GM18858 (cell line): ENCODE results near the gene KIF5A.
"Not testable (repeated sequence)": the region's sequence is repeated elsewhere in the genome, so short reads cannot be mapped to it uniquely, and the experiment has no call there.

ENCODE experiments used
- ATAC-seq: cut with Tn5 transposase; IDR thresholded peaks from one replicate; pipeline ENCODE4 v1.9.1; 2021; ENCODE audit not compliant: unreplicated experiment

KIF5A gene

DNA sequence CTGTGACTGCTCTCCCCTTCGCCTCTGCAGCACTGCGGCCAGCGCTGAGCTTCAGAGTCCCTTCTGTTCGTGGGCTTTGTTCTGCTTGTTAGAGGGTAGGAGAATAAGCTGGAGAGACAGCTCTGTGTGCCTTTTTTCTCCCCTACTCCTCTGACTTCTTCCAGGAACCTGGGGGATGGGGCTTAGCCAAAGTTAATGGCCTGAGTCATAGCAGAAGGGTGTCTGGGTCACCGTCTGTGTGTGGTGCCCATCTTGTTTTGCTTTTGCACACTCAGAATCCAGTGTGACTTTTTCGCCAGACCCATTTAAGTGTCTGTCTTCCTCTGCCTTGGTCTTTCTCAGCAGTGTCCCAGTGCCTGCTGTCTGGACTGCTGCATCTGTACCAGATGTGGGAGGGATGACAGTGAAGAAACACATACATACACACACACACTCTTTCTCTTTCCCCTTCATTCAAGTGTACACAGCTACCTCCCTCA, 3.0 kb downstream of the KIF5A start:
- ATAC-seq, result no peak

DNA sequence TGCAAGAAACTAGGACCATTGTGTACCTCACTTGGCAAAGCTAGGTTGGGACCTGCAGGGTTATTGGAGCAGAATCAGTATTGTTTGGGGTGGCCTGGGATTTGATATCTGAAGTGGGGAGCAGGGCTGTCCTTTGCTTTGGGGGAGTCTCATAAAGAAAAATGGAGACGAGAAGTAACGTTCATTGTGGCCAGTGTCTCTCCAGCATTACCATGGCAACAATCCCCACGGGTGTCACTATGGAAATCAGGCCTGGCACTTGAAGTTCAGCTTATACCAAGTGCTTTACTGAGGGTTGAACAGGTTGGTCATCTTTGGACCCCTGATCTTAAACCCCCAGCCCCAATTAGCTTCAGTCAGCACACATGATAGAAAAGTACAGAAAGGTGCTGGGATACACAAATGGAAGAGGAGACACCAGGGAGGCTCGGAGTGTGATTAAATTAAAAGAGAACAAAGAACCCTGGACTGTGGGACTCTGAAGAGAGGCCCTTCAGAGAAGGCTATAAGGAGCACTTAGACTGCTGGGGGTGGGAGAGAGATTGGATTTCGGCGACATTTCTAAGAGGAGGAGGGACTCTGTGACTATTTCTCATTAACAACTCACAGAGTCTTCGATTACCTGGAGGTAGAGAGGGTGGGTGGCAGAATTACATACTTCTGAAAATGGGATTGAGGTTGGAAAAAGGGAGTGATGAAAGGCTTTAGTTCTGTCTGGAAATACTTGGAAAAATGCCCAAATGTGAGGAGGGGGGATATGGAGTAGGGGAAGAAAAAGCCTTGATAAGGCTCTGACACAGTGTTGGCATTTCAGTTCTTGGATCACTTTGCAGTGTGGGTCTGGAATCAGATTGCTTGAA, 3.7 kb downstream of the KIF5A start:
- ATAC-seq, result no peak

DNA sequence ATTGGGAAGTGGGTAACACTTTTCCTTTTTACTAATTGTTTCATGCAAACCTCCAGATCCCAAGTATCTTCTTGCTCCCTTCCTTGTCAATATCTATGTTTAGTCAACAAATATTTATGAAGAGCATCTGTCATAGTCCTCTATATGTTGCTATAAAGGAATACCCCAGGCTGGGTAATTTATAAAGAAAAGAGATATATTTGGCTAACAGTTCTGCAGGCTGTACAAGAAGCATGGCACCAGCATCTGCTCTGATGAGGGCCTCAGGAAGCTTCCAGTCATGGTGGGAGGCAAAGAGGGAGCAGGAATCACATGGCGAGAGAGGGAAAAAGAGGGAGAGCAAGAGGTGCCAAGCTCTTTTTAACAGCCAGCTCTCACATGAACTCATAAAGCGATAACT, 4.6 kb downstream of the KIF5A start:
- no peak for ATAC-seq

DNA sequence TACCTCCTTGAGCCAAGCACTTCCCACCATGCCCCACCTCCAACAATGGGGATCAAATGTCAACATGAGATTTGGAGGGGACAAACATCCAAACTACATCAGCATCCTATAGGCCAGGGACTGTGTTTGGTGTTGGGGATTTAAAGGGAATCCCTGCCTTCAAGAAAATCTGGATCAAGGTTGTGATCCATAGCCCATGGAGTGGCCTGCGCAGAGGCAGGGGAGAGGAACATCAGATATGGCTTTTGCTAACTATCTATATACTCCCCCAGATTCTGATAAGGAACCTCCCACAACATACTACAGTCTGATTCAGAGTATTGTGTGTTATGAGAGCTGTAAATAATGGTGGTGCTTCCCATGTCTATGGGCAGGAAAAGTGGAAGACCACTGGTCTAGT, 5.1 kb downstream of the KIF5A start:
- ATAC-seq, result no peak

DNA sequence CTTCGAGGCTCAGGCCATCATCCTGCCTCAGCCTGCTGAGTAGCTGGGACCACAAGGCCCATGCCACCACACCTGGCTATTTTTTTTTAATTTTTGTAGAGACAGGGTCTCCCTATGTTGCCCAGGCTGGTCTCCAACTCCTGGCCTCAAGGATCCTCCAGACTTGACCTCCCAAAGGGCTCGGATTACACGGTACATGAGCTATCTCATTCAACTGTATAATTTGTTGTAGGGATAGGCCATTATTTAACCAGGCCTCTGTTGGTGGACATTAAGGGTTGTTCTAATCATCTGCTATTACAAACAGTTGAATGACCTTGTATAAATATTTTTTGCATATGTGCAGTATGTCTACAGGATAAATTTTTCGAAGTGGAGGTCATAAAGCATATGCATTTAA, 9.0 kb downstream of the KIF5A start:
- ATAC-seq, result no peak

DNA sequence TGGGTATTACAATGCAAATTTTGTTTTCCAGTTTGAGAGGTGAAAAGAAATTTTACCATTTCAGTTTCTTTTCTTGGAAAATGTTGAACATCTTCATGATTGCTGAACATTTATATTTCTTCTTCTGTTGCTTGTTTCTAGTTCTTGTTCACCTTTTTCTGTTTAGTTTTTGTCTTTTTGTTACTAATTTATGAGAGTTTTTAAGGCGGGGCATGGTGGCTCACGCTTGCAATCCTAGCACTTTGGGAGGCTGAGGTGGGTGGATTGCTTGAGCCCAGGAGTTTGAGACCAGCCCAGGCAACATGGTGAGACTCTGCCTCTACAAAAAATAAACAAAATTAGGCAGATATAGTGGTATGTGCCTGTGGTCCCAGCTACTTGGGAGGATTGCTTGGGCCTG, 10.7 kb downstream of the KIF5A start:
- no peak for ATAC-seq

DNA sequence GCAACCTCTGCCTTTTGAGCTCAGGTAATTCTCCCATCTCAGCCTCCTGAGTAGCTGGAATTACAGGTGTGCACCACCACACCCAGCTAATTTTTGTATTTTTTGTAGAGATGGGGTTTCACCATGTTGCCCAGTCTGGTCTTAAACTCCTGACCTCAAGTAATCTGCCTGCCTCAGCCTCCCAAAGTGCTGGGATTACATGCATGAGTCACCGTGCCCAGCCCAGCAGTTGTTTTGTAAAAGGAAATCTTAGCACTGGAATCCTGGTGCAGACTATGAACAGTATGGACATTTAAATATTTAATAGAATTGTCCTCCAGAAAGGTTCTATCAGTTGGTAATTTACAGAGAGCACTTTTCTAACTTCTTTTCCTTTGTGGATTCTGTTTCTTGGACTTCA, 11.3 kb downstream of the KIF5A start:
- not testable (repeated sequence) for ATAC-seq

DNA sequence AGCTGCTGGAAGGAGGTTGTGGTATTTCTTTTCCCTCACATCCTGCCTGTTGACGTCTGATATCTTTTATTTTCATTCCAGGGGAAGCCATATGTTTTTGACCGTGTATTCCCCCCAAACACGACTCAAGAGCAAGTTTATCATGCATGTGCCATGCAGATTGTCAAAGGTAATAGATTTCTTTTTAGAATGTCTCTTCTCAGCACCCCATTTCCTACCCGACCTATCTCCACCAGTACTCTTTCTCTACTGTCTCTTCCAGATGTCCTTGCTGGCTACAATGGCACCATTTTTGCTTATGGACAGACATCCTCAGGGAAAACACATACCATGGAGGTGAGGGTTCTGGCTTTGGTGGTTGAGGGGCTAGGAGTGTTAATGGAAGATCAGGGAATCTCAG, 13.5 kb downstream of the KIF5A start:
- no peak for ATAC-seq

DNA sequence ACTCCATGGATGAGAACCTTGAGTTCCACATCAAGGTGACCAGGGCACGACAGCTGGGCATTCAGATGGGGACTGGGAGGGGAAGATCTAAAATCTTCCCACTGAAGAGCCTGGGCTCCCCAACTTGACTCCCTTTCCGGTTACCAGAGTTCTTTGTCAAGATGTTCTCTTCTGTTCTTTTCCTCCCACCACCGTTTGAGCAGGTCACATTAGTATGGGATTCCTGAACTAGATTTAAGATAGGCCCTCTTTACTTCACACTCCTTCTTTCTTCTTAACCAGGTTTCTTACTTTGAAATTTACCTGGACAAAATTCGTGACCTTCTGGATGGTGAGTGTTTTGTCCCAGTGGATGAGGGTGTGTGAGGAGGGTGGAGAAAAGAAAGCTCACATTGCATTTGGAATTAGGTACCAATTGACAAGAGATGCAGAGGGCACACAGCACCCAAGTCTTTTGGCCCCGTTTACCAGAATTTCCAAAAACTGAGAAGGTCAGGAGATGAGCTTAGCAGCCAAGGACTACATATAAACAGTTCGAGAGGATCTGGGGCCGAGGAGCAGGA, 14.4 kb downstream of the KIF5A start:
- ATAC-seq, result no peak

DNA sequence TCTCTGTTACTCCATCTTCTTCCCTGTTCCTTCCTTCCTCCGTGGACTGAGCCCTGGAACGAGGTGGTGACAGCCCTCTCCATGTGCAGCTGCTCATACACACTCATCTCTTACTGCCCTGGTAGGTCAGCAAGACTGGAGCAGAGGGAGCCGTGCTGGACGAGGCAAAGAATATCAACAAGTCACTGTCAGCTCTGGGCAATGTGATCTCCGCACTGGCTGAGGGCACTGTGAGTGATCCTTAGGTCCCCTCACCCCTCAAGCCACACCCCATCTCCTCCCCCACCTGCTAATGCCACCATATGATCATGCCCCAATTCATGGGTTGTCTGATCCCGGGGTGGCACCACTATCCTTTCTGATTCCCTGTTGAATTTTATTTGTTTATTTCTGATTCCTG, 19.0 kb downstream of the KIF5A start:
- ATAC-seq, result no peak

DNA sequence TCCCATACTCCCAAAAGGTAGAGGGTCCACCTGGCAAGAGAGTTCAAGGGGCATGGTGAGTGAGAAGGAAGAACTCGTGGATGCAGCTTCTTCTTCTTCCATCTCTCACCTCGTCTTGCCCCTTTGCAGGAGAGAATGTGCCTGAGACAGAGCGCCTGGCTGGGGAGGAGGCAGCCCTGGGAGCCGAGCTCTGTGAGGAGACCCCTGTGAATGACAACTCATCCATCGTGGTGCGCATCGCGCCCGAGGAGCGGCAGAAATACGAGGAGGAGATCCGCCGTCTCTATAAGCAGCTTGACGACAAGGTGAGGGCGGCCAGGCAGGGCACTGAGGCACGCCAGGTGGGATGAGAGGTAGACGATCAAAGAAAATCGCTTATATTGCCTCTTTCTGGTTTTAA, 20.0 kb downstream of the KIF5A start:
- no peak for ATAC-seq

DNA sequence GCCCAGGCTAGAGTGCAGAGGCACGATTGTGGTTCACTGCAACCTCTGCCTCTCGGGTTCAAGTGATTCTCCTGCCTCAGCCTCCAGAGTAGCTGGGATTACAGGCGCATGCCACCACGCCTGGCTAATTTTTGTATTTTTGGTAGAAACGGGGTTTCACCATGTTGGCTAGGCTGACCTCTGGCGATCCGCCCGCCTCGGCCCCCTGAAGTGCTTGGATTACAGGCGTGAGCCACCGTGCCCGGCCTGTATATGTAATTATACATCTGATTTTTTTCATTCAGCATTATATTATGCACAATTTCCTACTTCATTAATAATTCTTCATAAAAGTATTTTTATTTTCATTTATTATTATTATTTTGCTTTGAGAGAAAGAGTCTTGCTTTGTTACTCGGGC, 20.6 kb downstream of the KIF5A start:
- ATAC-seq, result not testable (repeated sequence)

DNA sequence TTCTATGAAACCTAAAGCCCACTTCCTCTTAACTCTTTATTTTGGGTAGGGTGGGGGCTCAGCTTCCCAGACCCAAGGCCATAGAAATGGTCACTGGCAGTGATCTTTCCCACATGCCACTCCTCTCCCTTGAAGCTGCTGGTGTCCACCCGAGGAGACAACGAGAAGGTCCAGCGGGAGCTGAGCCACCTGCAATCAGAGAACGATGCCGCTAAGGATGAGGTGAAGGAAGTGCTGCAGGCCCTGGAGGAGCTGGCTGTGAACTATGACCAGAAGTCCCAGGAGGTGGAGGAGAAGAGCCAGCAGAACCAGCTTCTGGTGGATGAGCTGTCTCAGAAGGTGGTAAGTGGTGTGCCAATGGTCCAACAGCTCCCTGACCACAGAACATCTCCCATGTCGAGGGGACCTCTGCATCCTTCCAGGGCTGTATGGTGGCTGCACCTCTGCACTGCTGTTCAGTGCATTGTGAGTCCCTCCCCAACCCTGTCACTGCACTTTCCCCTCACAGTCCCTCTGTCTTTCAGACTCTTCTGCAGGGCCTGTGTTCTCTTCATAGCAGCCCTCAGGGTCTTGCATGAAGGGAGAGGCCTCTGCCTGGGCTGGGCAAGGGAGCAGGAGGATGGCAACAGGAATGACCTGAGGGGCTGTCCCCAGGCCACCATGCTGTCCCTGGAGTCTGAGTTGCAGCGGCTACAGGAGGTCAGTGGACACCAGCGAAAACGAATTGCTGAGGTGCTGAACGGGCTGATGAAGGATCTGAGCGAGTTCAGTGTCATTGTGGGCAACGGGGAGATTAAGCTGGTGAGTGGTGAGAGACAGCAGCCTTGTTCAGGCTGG, 22.3 kb downstream of the KIF5A start:
- ATAC-seq, result no peak

DNA sequence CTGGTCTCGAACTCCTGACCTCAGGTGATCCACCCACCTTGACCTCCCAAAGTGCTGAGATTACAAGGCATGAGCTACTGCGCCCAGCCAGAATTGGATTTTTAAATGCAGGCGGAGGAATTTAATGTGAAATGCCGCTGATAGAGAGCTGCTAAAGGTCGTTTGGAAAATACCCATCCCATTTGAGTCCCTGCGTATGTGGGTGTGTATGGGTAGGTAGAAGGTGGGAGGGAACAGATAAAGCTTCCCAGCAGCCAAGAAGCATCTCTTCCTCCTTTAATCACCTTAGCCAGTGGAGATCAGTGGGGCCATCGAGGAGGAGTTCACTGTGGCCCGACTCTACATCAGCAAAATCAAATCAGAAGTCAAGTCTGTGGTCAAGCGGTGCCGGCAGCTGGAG, 25.0 kb downstream of the KIF5A start:
- ATAC-seq, result no peak

DNA sequence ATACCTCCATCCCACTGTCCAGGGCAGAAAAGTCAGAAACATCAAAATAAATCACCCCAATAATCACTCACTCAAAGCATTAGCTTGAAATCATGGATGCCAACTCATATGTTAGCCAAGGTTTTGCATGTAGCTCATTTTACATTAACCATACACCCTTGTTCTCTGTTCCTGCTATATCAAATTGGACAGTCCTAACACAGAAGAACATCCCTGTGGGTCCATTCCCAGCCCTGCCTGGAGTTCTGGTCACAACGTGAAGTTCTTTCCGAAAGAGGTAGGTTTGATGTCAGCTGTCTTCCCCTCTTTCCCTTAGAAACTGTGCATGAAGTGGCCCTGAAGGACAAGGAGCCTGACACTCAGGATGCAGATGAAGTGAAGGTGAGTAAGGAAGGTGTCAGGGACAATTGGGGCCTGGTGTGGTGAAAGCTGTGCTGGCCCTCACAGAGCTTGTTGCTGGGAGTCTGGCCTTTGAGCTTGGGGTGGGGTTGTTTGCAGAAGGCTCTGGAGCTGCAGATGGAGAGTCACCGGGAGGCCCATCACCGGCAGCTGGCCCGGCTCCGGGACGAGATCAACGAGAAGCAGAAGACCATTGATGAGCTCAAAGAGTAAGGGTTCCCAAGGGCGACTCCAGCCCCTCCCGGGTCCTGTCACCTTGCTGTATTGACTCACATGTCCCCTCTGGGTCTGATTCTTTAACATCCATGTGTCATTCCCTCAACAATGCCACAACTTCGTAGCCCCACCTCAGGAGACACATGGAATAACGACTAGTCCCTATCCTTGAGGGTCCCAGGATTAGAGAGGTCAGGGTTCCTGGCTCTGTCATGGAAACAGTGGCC, 26.1 kb downstream of the KIF5A start:
- no peak for ATAC-seq

DNA sequence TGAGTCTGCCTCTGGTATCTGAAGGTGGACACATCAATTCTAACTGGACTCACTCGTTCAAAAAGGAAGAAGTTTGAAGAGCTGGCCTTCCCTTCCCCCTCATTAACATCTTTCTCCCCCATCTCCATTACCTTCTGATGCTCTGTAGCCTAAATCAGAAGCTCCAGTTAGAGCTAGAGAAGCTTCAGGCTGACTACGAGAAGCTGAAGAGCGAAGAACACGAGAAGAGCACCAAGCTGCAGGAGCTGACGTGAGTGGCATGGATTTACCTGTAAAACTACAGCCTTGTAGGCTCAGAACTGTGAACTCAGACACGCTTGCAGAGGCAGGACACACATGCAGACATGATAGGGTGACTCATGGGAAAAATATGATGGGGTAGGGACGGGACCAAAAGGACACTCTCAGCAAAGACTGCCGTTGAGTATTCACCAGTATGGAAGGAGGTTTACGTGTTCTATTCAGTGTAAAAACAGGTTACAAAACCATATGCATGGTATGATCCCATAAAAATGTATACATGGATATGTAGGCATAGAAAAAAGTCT, 26.8 kb downstream of the KIF5A start:
- no peak for ATAC-seq

DNA sequence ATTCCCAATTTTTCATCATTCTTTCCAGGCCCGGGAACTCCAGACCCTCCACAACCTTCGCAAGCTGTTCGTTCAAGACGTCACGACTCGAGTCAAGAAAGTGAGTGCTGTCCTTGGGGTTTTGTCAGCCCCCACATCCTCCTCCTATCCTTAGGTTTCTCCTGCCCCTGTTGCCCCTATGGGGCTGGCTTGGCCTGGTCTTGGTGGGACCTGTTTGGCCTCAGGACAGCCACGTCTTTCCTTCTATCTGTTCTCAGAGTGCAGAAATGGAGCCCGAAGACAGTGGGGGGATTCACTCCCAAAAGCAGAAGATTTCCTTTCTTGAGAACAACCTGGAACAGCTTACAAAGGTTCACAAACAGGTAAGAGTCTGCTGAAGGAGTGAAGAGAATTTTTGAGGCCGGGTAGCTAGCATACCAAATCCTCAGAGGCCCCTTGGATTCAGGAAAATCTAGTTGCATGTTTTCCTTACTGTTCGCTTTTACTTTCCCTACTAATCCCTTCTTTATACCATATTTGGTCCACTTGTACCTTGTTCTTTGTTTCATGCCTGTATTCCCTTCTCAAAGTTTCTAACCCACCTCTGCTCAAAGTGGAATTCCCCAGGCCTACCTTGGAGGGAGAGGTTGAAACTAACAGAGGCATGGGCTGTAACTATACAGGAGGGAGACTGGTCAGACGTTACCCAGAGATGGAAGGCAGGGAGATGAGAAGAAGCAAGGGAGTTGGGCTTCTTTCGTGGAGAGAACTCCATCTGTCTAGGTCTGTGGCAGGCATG, 28.3 kb downstream of the KIF5A start:
- no peak for ATAC-seq

DNA sequence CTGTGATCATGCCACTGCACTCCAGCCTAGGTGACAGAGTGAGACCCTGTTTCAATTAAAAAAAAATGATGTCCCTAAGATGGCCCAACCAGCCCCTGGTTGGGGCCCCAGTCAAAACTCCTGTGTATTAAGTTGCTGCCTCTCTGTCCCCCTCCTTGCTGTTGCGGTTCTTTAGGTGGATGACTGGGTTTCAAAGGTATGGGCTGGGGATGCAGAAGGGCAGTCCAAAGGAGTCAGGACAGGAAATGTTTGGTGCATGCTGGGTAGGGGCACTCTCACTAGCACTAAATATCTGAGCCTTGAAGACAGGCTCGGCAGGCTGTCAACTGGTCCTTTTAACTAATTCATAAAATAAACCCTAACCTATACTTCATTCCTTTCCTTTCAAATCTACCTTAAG, 29.2 kb downstream of the KIF5A start:
- ATAC-seq, result no peak

DNA sequence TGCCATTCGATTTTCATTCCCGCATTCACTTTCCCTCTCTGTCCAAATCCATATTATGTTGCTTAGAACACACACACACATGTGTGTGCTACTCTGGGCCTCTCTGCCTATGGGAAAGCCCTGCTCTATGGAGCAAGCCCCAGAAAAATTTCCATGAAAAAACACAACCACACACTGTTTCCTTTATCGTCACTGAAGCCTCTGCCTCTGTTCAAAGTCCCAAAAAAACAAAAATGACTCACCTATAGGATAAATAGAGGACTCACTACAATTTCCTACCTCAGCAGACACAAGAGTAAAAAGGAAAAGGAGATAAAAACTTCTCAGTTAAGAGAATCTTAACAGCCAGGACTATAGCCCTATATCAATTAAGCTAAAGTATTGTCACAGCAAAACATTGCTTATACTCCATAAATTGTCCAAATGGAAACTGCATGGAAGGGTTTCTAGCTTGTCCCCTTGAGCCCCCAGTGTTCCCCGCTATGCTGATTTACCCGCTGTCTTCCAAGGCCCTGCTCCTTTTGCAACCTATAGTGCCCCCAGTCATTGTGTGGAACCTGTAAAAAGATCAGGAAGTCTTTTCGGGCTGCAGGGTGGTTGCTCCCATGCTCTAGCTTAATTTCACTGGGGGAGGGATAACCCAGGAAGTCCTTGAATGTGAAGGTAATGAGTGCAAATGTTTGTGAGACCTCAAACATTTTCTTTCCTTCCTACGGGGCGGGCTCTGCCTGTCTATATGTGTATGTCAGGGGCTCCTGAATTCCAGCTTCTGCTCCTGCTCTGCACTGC, 30.0 kb downstream of the KIF5A start:
- no peak for ATAC-seq
